ENCODE data around the gene TRIM49D1.
A peak's percentile ranks its signal among the peaks of the same experiment; 100 is the strongest.
"Not testable (repeated sequence)": the region's sequence is repeated elsewhere in the genome, so short reads cannot be mapped to it uniquely, and the experiment has no call there.

Gene TRIM49D1

GRCh38 chr11:89922195-89922660 lies at the start of gene TRIM49D1:
Gene TRIM49D1 (minus strand): TSS chr11:89922245. CDS start chr11:89917710, 4,535 bp downstream.
- TF ChIP-seq, protein P1, sequence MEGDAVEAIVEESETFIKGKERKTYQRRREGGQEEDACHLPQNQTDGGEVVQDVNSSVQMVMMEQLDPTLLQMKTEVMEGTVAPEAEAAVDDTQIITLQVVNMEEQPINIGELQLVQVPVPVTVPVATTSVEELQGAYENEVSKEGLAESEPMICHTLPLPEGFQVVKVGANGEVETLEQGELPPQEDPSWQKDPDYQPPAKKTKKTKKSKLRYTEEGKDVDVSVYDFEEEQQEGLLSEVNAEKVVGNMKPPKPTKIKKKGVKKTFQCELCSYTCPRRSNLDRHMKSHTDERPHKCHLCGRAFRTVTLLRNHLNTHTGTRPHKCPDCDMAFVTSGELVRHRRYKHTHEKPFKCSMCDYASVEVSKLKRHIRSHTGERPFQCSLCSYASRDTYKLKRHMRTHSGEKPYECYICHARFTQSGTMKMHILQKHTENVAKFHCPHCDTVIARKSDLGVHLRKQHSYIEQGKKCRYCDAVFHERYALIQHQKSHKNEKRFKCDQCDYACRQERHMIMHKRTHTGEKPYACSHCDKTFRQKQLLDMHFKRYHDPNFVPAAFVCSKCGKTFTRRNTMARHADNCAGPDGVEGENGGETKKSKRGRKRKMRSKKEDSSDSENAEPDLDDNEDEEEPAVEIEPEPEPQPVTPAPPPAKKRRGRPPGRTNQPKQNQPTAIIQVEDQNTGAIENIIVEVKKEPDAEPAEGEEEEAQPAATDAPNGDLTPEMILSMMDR (IDR thresholded peaks at IDR 0.05): no peak
- Histone ChIP-seq H3K4me3 (no peak within 1 kb of the TSS), H3K27ac (no peak within 1 kb of the TSS)
- no peak for DNase-seq (ENCODE audit: low spot score)

- not testable (repeated sequence) for H3K27ac ChIP-seq; H3K4me3 ChIP-seq; DNase-seq (ENCODE audit: low spot score)
Measured at GRCh38 chr11:89965737-89966136, 43.7 kb upstream of the TRIM49D1 start, which contains the start of gene TRIM64. Gene TRIM64 (plus strand): TSS chr11:89966037. CDS start chr11:89968504, 2,467 bp downstream.

GRCh38 chr11:89960833-89961232 lies 38.8 kb upstream of the TRIM49D1 start:
- not testable (repeated sequence) for H3K4me3 ChIP-seq; DNase-seq (ENCODE audit: low spot score); H3K27ac ChIP-seq

GRCh38 chr11:89923764-89924163 lies 1.7 kb upstream of the TRIM49D1 start, which contains the start of gene TRIM49D2:
Gene TRIM49D2 (plus strand): TSS chr11:89924064. CDS start chr11:89926762, 2,698 bp downstream.
- DNase-seq (ENCODE audit: low spot score); H3K27ac ChIP-seq; H3K4me3 ChIP-seq: not testable (repeated sequence)

- H3K27ac ChIP-seq; DNase-seq (ENCODE audit: low spot score); H3K4me3 ChIP-seq: not testable (repeated sequence)
Measured at GRCh38 chr11:89900809-89901208, 21.2 kb downstream of the TRIM49D1 start.

DNA sequence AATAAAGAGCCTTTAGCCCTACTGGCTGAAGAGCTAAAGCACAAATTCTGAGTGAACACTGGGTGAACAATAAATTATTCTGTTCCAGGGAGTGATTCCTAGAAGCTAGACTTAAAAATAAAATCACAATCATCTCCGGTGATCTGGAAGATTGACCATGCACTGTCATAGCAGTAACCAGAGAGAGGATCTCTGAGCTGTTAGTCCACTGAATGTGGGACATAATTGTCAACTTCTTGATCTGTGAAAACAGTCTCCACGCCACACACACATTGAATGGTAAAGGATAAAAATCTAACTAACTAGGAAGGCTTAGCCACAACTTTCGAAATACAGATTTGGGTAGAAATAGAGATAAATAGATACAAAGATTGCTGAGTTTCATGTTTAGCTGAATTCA lies 28.8 kb downstream of the TRIM49D1 start:
- not testable (repeated sequence) for H3K27ac ChIP-seq; DNase-seq (ENCODE audit: low spot score); H3K4me3 ChIP-seq

DNA sequence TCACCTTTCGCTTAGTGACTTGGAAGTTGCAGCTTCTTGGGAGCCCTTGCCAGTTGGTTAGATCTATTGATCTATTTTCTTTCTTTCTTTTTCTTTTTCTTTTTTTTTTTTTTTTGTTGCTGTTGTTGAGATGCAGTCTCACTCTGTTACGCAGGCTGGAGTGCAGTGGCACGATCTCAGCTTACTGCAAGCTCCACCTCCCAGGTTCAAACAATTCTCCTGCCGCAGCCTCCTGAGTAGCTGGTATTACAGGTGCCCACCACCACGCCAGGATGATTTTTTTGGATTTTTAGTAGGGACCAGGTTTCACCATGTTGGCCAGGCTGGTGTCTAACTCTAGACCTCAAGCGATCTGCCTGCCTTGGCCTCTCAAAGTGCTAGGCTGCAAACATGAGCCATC lies 44.5 kb downstream of the TRIM49D1 start:
- H3K4me3 ChIP-seq; H3K27ac ChIP-seq; DNase-seq (ENCODE audit: low spot score): not testable (repeated sequence)

DNA sequence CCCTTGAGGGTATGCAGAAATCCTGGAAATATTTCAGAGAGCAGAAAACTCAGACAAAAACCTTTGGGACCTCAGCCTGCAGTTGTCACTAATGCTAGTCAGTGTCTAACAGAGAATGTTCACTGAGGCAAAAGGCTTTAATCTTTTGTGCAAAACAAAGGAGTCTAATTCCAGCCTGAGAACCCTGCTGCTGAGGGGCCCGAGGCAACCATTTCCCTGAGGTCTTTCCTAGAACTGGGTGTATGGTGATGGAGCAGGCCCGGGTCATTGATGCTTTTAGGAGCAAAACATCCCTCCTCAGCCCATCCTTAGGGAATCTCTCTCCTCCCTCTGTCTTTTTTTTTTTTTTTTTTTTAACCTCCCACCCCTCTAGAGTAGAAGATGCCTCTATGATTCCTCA lies 49.5 kb downstream of the TRIM49D1 start:
- not testable (repeated sequence) for H3K4me3 ChIP-seq; DNase-seq (ENCODE audit: low spot score)

GRCh38 chr11:89865223-89865622 lies 56.8 kb downstream of the TRIM49D1 start:
- H3K4me3 ChIP-seq; H3K27ac ChIP-seq; DNase-seq (ENCODE audit: low spot score): not testable (repeated sequence)

More for the DNA sequence above, 49.5 kb downstream of the TRIM49D1 start:
- H3K27ac ChIP-seq: not testable (repeated sequence)

GRCh38 chr11:89863906-89864704 lies 57.9 kb downstream of the TRIM49D1 start:
- DNase-seq (ENCODE audit: low spot score): peak; percentile 53
- H3K4me3 ChIP-seq: peak overlapping the region; percentile 58
- not testable (repeated sequence) for H3K27ac ChIP-seq
